ENCODE results near the gene FUT7. TPM values are rescaled to one million over a fixed set of nuclear protein-coding genes. Genes with fewer than 3 reads are reported as not detected.

The FUT7 gene
- total RNA-seq, 1 experiment from 2014 or later, result not detected

DNA sequence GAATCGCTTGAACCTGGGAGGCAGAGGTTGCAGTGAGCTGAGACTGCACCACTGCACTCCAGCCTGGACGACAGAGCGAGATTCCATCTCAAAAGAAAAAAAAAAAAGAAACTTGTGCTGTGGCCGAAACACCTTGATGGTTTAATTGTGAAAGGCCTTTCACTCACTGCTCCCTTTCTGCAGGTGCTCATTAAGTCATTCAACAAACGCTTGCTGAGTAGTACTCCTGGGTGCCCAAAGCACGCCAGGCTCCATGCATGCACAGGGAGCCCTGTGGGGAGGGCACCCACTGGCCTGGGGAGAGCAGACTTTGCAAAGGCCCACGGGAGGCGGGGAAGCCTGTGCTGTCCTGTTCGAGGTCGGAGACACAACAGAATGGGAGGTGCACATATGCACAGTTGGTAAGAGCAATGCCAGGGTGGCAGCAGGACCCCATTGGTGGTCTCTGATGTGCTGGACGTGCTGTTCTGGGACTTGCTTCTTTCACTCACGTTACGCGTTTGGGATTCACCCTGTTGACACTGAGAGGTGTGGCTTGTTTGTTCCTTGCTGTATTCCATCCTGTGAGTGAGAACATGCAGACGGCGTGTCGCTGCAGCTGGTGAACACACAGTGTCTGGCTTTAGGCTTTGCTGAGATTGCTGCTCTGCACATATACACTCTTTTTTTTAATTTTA is 25.0 kb upstream of the FUT7 start:
- no peak overlapping the region for H3K23ac ChIP-seq (ENCODE audit: insufficient read length, low read depth, low read length)
- no peak overlapping the region for H2BK5ac ChIP-seq (ENCODE audit: insufficient read length, low read length)
- no peaks in the 10 kb centered on the region for H3K79me2 ChIP-seq (ENCODE audit: insufficient read depth, low read length)
- no peak overlapping the region for H2BK12ac ChIP-seq (ENCODE audit: insufficient read length, low read depth, low read length)
- no peak overlapping the region for H3K14ac ChIP-seq (ENCODE audit: insufficient read depth, low read length)
- no peaks in the 10 kb centered on the region for H3K9me3 ChIP-seq (ENCODE audit: control insufficient read depth, low read depth, low read length)
- no peak overlapping the region for H3K18ac ChIP-seq (ENCODE audit: insufficient read length, low read depth, low read length)
- H3K27me3 Mint-ChIP-seq (ENCODE audit: low read depth), result peaks cover 49% of the 10 kb centered on the region
- TF ChIP-seq, protein P1, sequence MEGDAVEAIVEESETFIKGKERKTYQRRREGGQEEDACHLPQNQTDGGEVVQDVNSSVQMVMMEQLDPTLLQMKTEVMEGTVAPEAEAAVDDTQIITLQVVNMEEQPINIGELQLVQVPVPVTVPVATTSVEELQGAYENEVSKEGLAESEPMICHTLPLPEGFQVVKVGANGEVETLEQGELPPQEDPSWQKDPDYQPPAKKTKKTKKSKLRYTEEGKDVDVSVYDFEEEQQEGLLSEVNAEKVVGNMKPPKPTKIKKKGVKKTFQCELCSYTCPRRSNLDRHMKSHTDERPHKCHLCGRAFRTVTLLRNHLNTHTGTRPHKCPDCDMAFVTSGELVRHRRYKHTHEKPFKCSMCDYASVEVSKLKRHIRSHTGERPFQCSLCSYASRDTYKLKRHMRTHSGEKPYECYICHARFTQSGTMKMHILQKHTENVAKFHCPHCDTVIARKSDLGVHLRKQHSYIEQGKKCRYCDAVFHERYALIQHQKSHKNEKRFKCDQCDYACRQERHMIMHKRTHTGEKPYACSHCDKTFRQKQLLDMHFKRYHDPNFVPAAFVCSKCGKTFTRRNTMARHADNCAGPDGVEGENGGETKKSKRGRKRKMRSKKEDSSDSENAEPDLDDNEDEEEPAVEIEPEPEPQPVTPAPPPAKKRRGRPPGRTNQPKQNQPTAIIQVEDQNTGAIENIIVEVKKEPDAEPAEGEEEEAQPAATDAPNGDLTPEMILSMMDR (conservative IDR thresholded peaks at IDR 0.05), result no peak
- H3K27me3 ChIP-seq (ENCODE audit: insufficient read depth, low read length), result peaks cover 2% of the 10 kb centered on the region; the same call in 1 of the 2 replicates
- H3T11ph ChIP-seq (ENCODE audit: low read length), result no peak overlapping the region
- H3K4me2 ChIP-seq (ENCODE audit: insufficient read depth, insufficient read length, low read length), result no peak overlapping the region
- H3K23me2 ChIP-seq (ENCODE audit: insufficient read length, low read depth, low read length, poor library complexity, severe bottlenecking), result peaks cover 6% of the 10 kb centered on the region
- H3K27ac ChIP-seq (ENCODE audit: insufficient read length, low read depth, low read length), result no peak overlapping the region
- H4K5ac ChIP-seq (ENCODE audit: insufficient read length, low read depth, low read length), result no peak overlapping the region
- no peaks in the 10 kb centered on the region for H3K9me3 Mint-ChIP-seq
- H4K20me1 ChIP-seq (ENCODE audit: control insufficient read depth, insufficient read depth, insufficient read length), result no peaks in the 10 kb centered on the region
- H3K4me3 Mint-ChIP-seq, result no peak overlapping the region
- no peak overlapping the region for H3K9ac ChIP-seq (ENCODE audit: extremely low read depth, insufficient read length, low read length)
- H3K4me1 ChIP-seq (ENCODE audit: insufficient read depth, low read length), result no peaks in the 10 kb centered on the region
- H3K56ac ChIP-seq (ENCODE audit: insufficient read length, low read depth, low read length), result no peak overlapping the region
- no peak overlapping the region for H3K27ac Mint-ChIP-seq
- no peaks in the 10 kb centered on the region for H3K36me3 Mint-ChIP-seq (ENCODE audit: insufficient read depth in 1 of 3, low read depth in 3 of 3)
- no peak overlapping the region for H2AFZ ChIP-seq (ENCODE audit: low read length)
- peaks cover 2 to 7% of the 10 kb centered on the region in 2 experiments for H3K4me1 Mint-ChIP-seq
- H3K4ac ChIP-seq (ENCODE audit: low read depth, low read length), result no peak overlapping the region
- no peak overlapping the region for H2BK120ac ChIP-seq (ENCODE audit: low read depth, low read length, poor library complexity, severe bottlenecking)
- no peak overlapping the region for H2AK5ac ChIP-seq (ENCODE audit: insufficient read length, low read length)
- H2BK20ac ChIP-seq (ENCODE audit: low read depth, low read length, poor library complexity, severe bottlenecking), result no peak overlapping the region
- no peak overlapping the region for H4K8ac ChIP-seq (replicated peaks; ENCODE audit: insufficient read length, low read depth, low read length)
- H2BK15ac ChIP-seq (ENCODE audit: low read depth, low read length), result no peak overlapping the region
- no peak for DNase-seq
- no peaks in the 10 kb centered on the region for H3K79me1 ChIP-seq (ENCODE audit: insufficient read depth, low read depth, low read length, poor library complexity, severe bottlenecking)
- H4K91ac ChIP-seq (ENCODE audit: insufficient read length, low read depth, low read length), result no peak overlapping the region
- WGBS (ENCODE audit: extremely low coverage, insufficient read length, low lambda C conversion rate), result no CpG with 5 or more reads among the region's 17 CpGs

All from H9 (cell line).